Natural killer cell (primary cell): ENCODE results near the gene RACK1. TPM values are rescaled to one million over a fixed set of nuclear protein-coding genes. Genes with fewer than 3 reads are reported as not detected.
A peak's percentile ranks its signal among the peaks of the same experiment; 100 is the strongest.

ENCODE experiments used
- ATAC-seq, 3 donors: fragments of 150-1000 bp in 2 of 3; fragments of 200-7000 bp in 1 of 3; cut with Tn5 transposase; 1 replicate in 1 of 3; 2 replicates in 2 of 3; pipeline ENCODE4 v1.10.0; 2021; ENCODE audit warnings: mild to moderate bottlenecking in 2 of 3, moderate library complexity in 2 of 3
- DNase-seq, 2 donors: peaks; one replicate each; pipeline versions ENCODE4 v3.0.0 to v3.0.0-alpha.2; 2013 to 2021; ENCODE audit warnings: mixed read lengths in 1 of 2
- H3K27ac ChIP-seq: one replicate; pipeline ENCODE4 v1.5.1; 2013; ENCODE audit warnings: mild to moderate bottlenecking, low read length
- H3K27me3 ChIP-seq: one replicate; pipeline ENCODE4 v1.6.1; 2013; ENCODE audit warnings: low read length; ENCODE audit not compliant: control insufficient read depth, insufficient read depth
- H3K36me3 ChIP-seq: one replicate; pipeline ENCODE4 v1.6.1; 2013; ENCODE audit warnings: low read length; ENCODE audit not compliant: control insufficient read depth, insufficient read depth
- H3K4me1 ChIP-seq: one replicate; pipeline ENCODE4 v1.6.1; 2013; ENCODE audit warnings: low read length; ENCODE audit not compliant: control insufficient read depth, insufficient read depth
- H3K4me3 ChIP-seq: one replicate; pipeline ENCODE4 v1.5.1; 2013; ENCODE audit warnings: low read length
- H3K9me3 ChIP-seq: one replicate; pipeline ENCODE4 v1.6.1; 2013; ENCODE audit warnings: low read length; ENCODE audit not compliant: control insufficient read depth, insufficient read depth
- H3K27ac Mint-ChIP-seq, 2 donors: one replicate each; pipeline ENCODE4 v1.8.0; 2022; ENCODE audit warnings: mild to moderate bottlenecking in 2 of 2, mixed read lengths in 2 of 2, moderate library complexity in 1 of 2
- H3K27me3 Mint-ChIP-seq, 2 donors: one replicate each; pipeline ENCODE4 v1.8.0; 2022; ENCODE audit warnings: low read depth in 2 of 2, mixed read lengths in 2 of 2
- H3K36me3 Mint-ChIP-seq: one replicate; pipeline ENCODE4 v1.8.0; 2022; ENCODE audit warnings: mixed read lengths
- H3K4me1 Mint-ChIP-seq, 2 donors: one replicate each; pipeline ENCODE4 v1.8.0; 2022; ENCODE audit warnings: mixed read lengths in 2 of 2
- H3K4me3 Mint-ChIP-seq: one replicate; pipeline ENCODE4 v1.8.0; 2022; ENCODE audit warnings: mild to moderate bottlenecking, moderate library complexity, mixed read lengths
- H3K9me3 Mint-ChIP-seq, 2 donors: one replicate each; pipeline ENCODE4 v1.8.0; 2022; ENCODE audit warnings: mixed read lengths in 2 of 2
- WGBS: methylation state at CpG from one replicate; pipeline ENCODE4 v1.1.7; 2013; ENCODE audit warnings: missing lambda C conversion rate; ENCODE audit not compliant: insufficient coverage; 5-methylcytosine and 5-hydroxymethylcytosine counted together
- intact Hi-C: fragments of 100-400 bp; cut with micrococcal nuclease; formaldehyde crosslinking; loops from one replicate; pipeline ENCODE4 v1.14.2; 2022
- total RNA-seq, 4 donors: library from RNA; stranded (reverse); fragments of 120-200 nt in 1 of 4; gene quantifications; one replicate each; pipeline versions ENCODE4 v1.2.3 to v1.2.4, GENCODE V29; 2013 to 2022
- TF ChIP-seq, protein P1 (sequence below): fragments of 200-600 bp; IDR thresholded peaks from one replicate; pipeline ENCODE4 v1.8.0; 2022; ENCODE audit warnings: antibody characterized with exemption

RACK1 gene
- total RNA-seq, 3 donors from 2014 or later (not counting 1 experiment from before 2014, with no cell fraction given) = 1,089 to 1,233 (median 1,138) TPM

DNA sequence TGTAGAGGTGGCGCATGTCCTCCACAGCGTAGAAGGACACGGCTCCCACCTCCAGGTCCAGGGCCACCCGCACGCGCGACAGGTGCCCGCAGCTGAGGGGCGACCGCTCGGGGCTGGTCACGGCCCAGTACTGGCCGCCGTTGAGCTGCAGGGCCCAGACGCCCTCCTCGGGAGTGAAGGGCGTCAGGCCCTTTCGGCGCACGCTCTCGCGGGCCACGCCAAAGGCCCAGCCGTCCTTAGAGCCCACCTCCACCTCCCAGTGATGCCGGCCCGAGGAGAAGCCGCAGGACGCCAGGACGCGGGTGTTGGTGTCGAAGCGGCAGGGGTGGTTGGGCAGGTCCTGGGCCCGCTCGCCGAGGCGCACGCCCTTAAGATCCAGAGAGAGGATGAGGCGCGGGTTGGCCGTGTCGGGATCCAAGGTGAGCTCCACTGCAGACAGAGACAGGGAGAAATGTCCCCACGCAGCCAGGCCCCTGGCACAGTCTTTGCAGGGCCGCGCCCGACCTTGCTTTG is 48.4 kb downstream of the RACK1 start:
- Histone ChIP-seq H3K27me3 (no peaks in the 10 kb centered on the region), H3K9me3 (no peaks in the 10 kb centered on the region), H3K27ac (no peak overlapping the region), H3K4me3 (no peak overlapping the region), H3K36me3 (no peaks in the 10 kb centered on the region), H3K4me1 (peaks cover 15% of the 10 kb centered on the region)
- H3K4me1 Mint-ChIP-seq = peaks cover 24 to 28% of the 10 kb centered on the region in 2 donors
- no peak overlapping the region for H3K27ac Mint-ChIP-seq
- H3K9me3 Mint-ChIP-seq = no peaks in the 10 kb centered on the region
- no peak for ATAC-seq
- H3K36me3 Mint-ChIP-seq = no peaks in the 10 kb centered on the region
- H3K27me3 Mint-ChIP-seq = peaks cover 4 to 12% of the 10 kb centered on the region in 2 donors
- intact Hi-C loops = no loop called here
- TF ChIP-seq, protein P1, sequence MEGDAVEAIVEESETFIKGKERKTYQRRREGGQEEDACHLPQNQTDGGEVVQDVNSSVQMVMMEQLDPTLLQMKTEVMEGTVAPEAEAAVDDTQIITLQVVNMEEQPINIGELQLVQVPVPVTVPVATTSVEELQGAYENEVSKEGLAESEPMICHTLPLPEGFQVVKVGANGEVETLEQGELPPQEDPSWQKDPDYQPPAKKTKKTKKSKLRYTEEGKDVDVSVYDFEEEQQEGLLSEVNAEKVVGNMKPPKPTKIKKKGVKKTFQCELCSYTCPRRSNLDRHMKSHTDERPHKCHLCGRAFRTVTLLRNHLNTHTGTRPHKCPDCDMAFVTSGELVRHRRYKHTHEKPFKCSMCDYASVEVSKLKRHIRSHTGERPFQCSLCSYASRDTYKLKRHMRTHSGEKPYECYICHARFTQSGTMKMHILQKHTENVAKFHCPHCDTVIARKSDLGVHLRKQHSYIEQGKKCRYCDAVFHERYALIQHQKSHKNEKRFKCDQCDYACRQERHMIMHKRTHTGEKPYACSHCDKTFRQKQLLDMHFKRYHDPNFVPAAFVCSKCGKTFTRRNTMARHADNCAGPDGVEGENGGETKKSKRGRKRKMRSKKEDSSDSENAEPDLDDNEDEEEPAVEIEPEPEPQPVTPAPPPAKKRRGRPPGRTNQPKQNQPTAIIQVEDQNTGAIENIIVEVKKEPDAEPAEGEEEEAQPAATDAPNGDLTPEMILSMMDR = no peak
- H3K4me3 Mint-ChIP-seq = no peak overlapping the region
- WGBS = 88% methylated on average over 45 of the region's 45 CpGs
- DNase-seq = no peak

DNA sequence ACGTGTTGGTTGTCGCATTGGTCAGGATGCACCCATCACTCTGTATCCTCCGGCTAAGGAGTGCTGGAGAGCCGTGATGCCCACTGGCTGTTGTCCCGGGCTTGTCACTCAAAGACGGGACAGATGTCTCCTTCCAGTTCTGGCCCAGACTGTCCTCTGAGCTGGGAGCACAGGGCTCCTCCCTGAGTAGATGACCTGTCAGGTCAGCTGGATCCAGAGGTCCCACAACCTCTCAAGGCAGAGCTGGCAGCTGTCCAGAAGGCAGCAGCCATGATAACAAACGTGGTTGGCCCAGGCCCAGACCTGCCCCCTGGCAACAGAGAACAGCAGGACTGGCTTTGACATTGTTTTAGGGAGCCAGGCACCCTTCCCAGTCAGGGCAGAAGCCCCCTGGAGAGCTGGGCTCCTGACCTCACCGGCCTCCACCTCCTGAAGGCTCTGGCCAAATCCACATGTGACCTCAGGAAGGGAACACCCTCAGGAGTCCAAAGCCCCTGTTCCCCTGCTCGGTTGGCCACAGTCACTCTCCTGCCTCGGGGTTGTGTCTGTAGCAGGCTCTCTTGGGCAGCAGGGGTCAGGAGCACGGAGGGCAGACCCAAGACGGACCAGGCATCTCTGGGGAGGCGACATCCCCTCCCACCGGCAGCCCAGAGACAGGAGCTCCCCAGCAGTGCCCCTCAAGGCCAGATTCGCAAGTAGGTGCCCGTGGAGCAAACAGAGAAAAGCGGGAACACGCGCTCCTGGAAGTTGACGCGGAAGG is 49.0 kb downstream of the RACK1 start:
- 90% methylated on average over 21 of the region's 21 CpGs for WGBS
- no peaks in the 10 kb centered on the region for H3K27me3 ChIP-seq
- ATAC-seq = no peak
- H3K27me3 Mint-ChIP-seq = peaks cover 0 to 10% of the 10 kb centered on the region in 2 donors
- no peaks in the 10 kb centered on the region for H3K9me3 ChIP-seq
- H3K9me3 Mint-ChIP-seq = no peaks in the 10 kb centered on the region
- DNase-seq = no peak
- H3K4me3 Mint-ChIP-seq = no peak overlapping the region
- H3K36me3 ChIP-seq = no peaks in the 10 kb centered on the region
- no peaks in the 10 kb centered on the region for H3K36me3 Mint-ChIP-seq
- no peak overlapping the region for H3K27ac ChIP-seq
- H3K4me3 ChIP-seq = no peak overlapping the region
- TF ChIP-seq, protein P1 = no peak
- H3K27ac Mint-ChIP-seq = no peak overlapping the region
- peaks cover 21% of the 10 kb centered on the region for H3K4me1 ChIP-seq
- H3K4me1 Mint-ChIP-seq = peaks cover 29 to 34% of the 10 kb centered on the region in 2 donors
- intact Hi-C loops = no loop called here

DNA sequence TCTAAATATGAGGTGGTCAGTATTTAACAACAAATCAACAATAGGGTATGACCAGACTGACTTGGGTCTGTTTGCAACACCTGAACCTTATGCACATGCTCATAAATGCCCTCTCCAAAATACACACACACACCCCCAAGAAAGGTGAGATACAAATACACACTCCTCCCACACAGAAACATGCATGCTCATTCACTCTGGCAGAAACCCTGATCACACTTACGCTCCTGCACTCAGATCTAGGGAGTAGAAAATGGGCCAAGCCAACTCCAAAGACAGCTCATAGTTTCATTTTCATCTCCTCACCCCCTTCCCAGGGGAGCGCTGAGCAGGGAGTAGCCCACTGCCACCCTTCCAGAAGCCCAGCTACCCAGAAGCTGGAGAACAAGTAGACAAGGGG is 50.0 kb downstream of the RACK1 start:
- Mint-ChIP-seq H3K27me3 (peaks cover 3 to 10% of the 10 kb centered on the region in 2 donors), H3K4me1 (peaks cover 39 to 44% of the 10 kb centered on the region in 2 donors), H3K27ac (peak overlapping the region in 1 of 2 donors; percentile 100), H3K36me3 (peaks cover 4% of the 10 kb centered on the region), H3K4me3 (no peak overlapping the region), H3K9me3 (no peaks in the 10 kb centered on the region)
- peaks cover 21% of the 10 kb centered on the region for H3K4me1 ChIP-seq
- H3K27ac ChIP-seq = no peak overlapping the region
- intact Hi-C loops = no loop called here
- 96% methylated on average over 2 of the region's 2 CpGs for WGBS
- no peak overlapping the region for H3K4me3 ChIP-seq
- ATAC-seq (no peak), DNase-seq (no peak)
- TF ChIP-seq, protein P1 = no peak
- no peaks in the 10 kb centered on the region for H3K9me3 ChIP-seq
- no peaks in the 10 kb centered on the region for H3K27me3 ChIP-seq
- H3K36me3 ChIP-seq = no peaks in the 10 kb centered on the region
